ENCODE data around the gene RBM19. TPM values are rescaled to one million over a fixed set of nuclear protein-coding genes. Genes with fewer than 3 reads are reported as not detected.
"Not testable (repeated sequence)": the region's sequence is repeated elsewhere in the genome, so short reads cannot be mapped to it uniquely, and the experiment has no call there.

The RBM19 gene
- total RNA-seq, 1 donor from 2014 or later = 77.0 TPM

DNA sequence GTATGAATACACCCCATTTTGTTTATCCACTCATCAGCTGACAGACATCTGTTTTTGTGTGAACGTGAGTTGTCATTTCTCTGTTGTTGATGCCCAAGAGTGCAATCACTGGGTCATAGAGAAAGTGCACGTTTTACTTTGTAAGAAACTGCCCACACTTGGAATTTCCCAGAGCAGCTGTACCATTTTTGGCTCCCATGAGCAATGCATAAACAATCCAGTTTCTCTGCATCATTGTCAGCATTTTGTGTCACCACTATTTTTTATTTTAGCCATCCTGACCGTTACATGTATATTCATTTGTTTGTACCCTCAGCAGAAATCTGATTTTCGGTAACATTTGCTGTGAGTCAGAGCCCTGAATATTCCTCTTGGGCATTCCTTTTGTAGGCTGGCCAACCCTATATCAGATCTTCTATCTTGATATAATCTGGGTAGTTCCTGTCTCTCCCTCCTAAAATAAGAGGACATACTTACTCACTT is 62.7 kb downstream of the RBM19 start:
- no peak overlapping the region for H3K4me3 Mint-ChIP-seq
- DNase-seq (no peak), ATAC-seq (ENCODE audit: low read depth) (no peak)
- no peaks in the 10 kb centered on the region for H3K27me3 Mint-ChIP-seq
- POLR2A ChIA-PET = no interaction called here
- CTCF ChIA-PET = no interaction called here
- H3K9me3 Mint-ChIP-seq = no peaks in the 10 kb centered on the region
- no peak overlapping the region for H3K27ac Mint-ChIP-seq
- intact Hi-C loops (cut with micrococcal nuclease) = no loop called here
- no peaks in the 10 kb centered on the region for H3K4me1 Mint-ChIP-seq
- TF ChIP-seq, protein P1, sequence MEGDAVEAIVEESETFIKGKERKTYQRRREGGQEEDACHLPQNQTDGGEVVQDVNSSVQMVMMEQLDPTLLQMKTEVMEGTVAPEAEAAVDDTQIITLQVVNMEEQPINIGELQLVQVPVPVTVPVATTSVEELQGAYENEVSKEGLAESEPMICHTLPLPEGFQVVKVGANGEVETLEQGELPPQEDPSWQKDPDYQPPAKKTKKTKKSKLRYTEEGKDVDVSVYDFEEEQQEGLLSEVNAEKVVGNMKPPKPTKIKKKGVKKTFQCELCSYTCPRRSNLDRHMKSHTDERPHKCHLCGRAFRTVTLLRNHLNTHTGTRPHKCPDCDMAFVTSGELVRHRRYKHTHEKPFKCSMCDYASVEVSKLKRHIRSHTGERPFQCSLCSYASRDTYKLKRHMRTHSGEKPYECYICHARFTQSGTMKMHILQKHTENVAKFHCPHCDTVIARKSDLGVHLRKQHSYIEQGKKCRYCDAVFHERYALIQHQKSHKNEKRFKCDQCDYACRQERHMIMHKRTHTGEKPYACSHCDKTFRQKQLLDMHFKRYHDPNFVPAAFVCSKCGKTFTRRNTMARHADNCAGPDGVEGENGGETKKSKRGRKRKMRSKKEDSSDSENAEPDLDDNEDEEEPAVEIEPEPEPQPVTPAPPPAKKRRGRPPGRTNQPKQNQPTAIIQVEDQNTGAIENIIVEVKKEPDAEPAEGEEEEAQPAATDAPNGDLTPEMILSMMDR (IDR thresholded peaks at IDR 0.05) = no peak
- H3K36me3 Mint-ChIP-seq (ENCODE audit: low read depth) = peaks cover 74% of the 10 kb centered on the region

DNA sequence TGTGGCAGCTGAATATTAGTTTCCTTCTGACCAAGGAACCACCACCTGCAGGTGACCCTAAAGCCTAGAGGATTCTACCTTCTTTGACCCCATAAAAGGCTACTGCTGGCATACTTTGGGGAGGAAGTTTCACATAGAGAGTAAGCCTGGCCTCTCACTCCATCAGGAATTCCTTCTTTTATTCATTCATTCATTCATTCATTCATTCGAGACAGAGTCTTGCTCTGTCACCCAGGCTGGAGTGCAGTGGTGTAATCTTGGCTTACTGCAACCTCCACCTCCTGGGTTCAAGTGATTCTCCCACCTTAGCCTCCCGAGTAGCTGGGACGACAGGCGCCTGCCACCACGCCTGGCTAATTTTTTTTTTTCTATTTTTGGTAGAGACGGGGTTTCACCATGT is 64.8 kb downstream of the RBM19 start:
- H3K4me1 Mint-ChIP-seq; intact Hi-C loops (cut with micrococcal nuclease); DNase-seq; H3K4me3 Mint-ChIP-seq; POLR2A ChIA-PET; H3K9me3 Mint-ChIP-seq; H3K27ac Mint-ChIP-seq; H3K27me3 Mint-ChIP-seq; CTCF ChIA-PET; ATAC-seq (ENCODE audit: low read depth): not testable (repeated sequence)
- peaks cover 75% of the 10 kb centered on the region for H3K36me3 Mint-ChIP-seq (ENCODE audit: low read depth)

GRCh38 chr12:113900716-113901115 is 65.4 kb downstream of the RBM19 start:
- POLR2A ChIA-PET = no interaction called here
- TF ChIP-seq, protein P1 (IDR thresholded peaks at IDR 0.05) = no peak
- CTCF ChIA-PET = no interaction called here

DNA sequence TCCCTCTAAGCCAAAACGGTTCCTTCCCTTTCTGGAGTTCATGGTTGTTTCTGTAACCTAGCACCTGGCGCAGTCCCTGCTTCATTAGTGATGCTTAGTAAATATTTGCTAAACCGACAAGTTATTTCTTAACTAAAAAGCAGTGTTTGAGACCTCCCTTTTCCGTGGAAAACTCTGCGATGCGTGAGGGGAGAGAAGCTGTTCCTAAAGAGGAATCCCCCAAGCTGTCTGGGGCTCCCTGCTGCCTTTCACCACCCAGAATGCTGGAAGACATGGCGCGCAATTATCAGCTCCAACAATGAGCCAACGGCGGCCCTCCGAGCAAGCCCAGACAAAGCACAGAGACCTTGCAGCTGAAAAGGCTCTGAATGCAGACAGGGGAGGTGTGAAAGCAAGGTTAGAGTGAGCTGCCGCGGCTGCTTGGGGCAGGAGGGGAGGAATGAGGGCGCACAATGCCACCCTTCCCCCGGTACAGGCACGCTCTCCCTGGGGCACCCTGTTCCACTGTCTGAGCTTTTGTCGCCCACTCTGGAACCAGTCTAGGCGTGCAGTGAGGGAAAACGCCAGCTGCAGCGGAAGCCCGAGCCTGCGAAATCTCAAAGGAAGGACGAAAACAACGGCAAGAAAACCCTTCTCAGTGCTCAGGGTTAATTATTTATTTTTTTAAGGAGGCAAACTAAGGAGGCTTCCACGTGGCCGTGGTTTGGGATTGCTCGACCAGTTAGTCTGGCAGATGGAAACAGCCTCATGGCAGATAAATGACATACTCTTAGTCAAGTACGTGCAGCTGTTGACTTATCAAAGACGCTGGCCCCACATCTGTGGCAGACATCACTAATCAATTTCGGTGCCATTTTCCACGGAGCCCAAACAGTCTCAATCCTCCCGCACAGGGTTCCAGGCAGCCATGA is 66.3 kb downstream of the RBM19 start:
- Mint-ChIP-seq H3K36me3 (ENCODE audit: low read depth) (peaks cover 71% of the 10 kb centered on the region), H3K9me3 (no peaks in the 10 kb centered on the region), H3K27ac (no peak overlapping the region), H3K27me3 (no peaks in the 10 kb centered on the region), H3K4me1 (no peaks in the 10 kb centered on the region), H3K4me3 (no peak overlapping the region)
- no peak for DNase-seq
- ChIA-PET POLR2A (interaction anchor here (0.6 kb wide), 1 partner anchor 10 kb away, joined by 4 read pairs; no protein-coding TSS in a partner anchor), CTCF (no interaction called here)
- intact Hi-C loops (cut with micrococcal nuclease) = no loop called here
- TF ChIP-seq, protein P1 (IDR thresholded peaks at IDR 0.05) = no peak
- no peak for ATAC-seq (ENCODE audit: low read depth)

More at GRCh38 chr12:113900716-113901115, 65.4 kb downstream of the RBM19 start:
- H3K9me3 Mint-ChIP-seq = no peaks in the 10 kb centered on the region
- no peak for DNase-seq
- no peaks in the 10 kb centered on the region for H3K27me3 Mint-ChIP-seq
- no peak overlapping the region for H3K4me3 Mint-ChIP-seq
- H3K27ac Mint-ChIP-seq = no peak overlapping the region
- intact Hi-C loops (cut with micrococcal nuclease) = no loop called here
- H3K4me1 Mint-ChIP-seq = no peaks in the 10 kb centered on the region
- no peak for ATAC-seq (ENCODE audit: low read depth)
- peaks cover 73% of the 10 kb centered on the region for H3K36me3 Mint-ChIP-seq (ENCODE audit: low read depth)

DNA sequence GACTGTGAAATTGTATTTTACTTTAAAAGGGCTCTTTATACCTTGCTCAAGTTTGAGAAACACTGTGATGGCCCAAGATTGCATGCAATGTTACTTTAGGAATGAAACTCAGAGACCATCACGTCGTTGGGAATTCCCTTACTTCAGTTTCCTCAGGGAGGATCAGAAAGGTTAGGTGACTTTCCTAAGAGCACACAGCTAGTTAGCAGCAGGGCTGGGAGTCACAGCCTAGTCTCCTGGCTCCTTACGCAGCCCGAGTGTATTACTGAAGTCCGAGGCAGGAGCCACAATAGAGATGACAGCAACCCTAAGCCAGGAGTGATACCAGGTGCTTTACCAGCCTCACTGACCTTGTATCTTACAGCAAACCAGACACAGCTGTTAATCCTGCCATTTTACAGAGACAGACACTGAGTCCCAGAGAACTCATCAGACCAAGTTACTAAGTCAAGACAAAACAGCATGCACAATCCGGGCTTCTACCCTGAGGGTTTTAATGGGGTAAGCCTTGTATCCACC is 67.0 kb downstream of the RBM19 start:
- ChIA-PET POLR2A (no interaction called here), CTCF (no interaction called here)
- DNase-seq (no peak), ATAC-seq (ENCODE audit: low read depth) (no peak)
- no peaks in the 10 kb centered on the region for H3K27me3 Mint-ChIP-seq
- TF ChIP-seq, protein P1 (IDR thresholded peaks at IDR 0.05) = no peak
- H3K4me3 Mint-ChIP-seq = no peak overlapping the region
- H3K4me1 Mint-ChIP-seq = no peaks in the 10 kb centered on the region
- peaks cover 71% of the 10 kb centered on the region for H3K36me3 Mint-ChIP-seq (ENCODE audit: low read depth)
- no peaks in the 10 kb centered on the region for H3K9me3 Mint-ChIP-seq
- no peak overlapping the region for H3K27ac Mint-ChIP-seq
- intact Hi-C loops (cut with micrococcal nuclease) = no loop called here
